PC-9 (cell line): ENCODE data around the gene RPTOR.

Experiments used
- CTCF ChIP-seq: fragments of 200-600 bp; sonication (generic); conservative IDR thresholded peaks from 2 replicates; pipeline ENCODE4 v1.6.1; 2017; ENCODE audit warnings: mixed run types, antibody characterized with exemption, mild to moderate bottlenecking, moderate library complexity
- EZH2 ChIP-seq: fragments of 200-600 bp; sonication (generic); IDR thresholded peaks from 2 replicates; pipeline ENCODE4 v1.8.0; 2017; ENCODE audit warnings: antibody characterized with exemption, low read depth

GRCh38 chr17:80778716-80779115 is 234.1 kb downstream of the RPTOR start:
- TF ChIP-seq CTCF (no peak), EZH2 (no peak)
